ENCODE measurements around the gene TMCC3.

- TF ChIP-seq IRF2 (CRISPR knock-in tag; IDR thresholded peaks at IDR 0.05; ENCODE audit: borderline replicate concordance, low read depth), result no peak
- TF ChIP-seq SMAD3 (CRISPR knock-in tag; IDR thresholded peaks at IDR 0.05; ENCODE audit: borderline replicate concordance), result no peak
- no peak for TF ChIP-seq E2F1 (CRISPR knock-in tag; IDR thresholded peaks at IDR 0.05)
- TF ChIP-seq CTCF (IDR thresholded peaks at IDR 0.05), result no peak
- no peak for TF ChIP-seq ESRRA (CRISPR knock-in tag; IDR thresholded peaks at IDR 0.05; ENCODE audit: borderline replicate concordance)
- no peak for TF ChIP-seq FOXP4 (CRISPR knock-in tag; IDR thresholded peaks at IDR 0.05)
- TF ChIP-seq MAX (CRISPR knock-in tag; IDR thresholded peaks at IDR 0.05), result no peak
- no peak for TF ChIP-seq JUN (CRISPR knock-in tag; IDR thresholded peaks at IDR 0.05)
- no peak for TF ChIP-seq KAT7 (CRISPR knock-in tag; IDR thresholded peaks at IDR 0.05; ENCODE audit: borderline replicate concordance)
- no peak for TF ChIP-seq FOXJ3 (CRISPR knock-in tag; IDR thresholded peaks at IDR 0.05; ENCODE audit: borderline replicate concordance)
- TF ChIP-seq, protein P1, sequence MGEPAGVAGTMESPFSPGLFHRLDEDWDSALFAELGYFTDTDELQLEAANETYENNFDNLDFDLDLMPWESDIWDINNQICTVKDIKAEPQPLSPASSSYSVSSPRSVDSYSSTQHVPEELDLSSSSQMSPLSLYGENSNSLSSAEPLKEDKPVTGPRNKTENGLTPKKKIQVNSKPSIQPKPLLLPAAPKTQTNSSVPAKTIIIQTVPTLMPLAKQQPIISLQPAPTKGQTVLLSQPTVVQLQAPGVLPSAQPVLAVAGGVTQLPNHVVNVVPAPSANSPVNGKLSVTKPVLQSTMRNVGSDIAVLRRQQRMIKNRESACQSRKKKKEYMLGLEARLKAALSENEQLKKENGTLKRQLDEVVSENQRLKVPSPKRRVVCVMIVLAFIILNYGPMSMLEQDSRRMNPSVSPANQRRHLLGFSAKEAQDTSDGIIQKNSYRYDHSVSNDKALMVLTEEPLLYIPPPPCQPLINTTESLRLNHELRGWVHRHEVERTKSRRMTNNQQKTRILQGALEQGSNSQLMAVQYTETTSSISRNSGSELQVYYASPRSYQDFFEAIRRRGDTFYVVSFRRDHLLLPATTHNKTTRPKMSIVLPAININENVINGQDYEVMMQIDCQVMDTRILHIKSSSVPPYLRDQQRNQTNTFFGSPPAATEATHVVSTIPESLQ (CRISPR knock-in tag; IDR thresholded peaks at IDR 0.05), result no peak
- no peak for TF ChIP-seq AFF4 (CRISPR knock-in tag; IDR thresholded peaks at IDR 0.05; ENCODE audit: borderline replicate concordance)
These were observed 94.7 kb downstream of the TMCC3 start for GRCh38 chr12:94555687-94556086.
